DND-41 (cell line): ENCODE results near the gene CCBE1.
"Not testable (repeated sequence)": the region's sequence is repeated elsewhere in the genome, so short reads cannot be mapped to it uniquely, and the experiment has no call there.

Experiments used
- ATAC-seq: fragments of 200-7000 bp; cut with Tn5 transposase; 3 replicates; pipeline ENCODE4 v1.9.1; 2021; ENCODE audit warnings: low read depth; ENCODE audit not compliant: insufficient read depth
- DNase-seq: peaks from one replicate; pipeline ENCODE4 v3.0.0-alpha.2; 2020
- H2AFZ ChIP-seq: 2 replicates; pipeline ENCODE4 v1.6.0; 2012; ENCODE audit warnings: low read depth, low read length
- H3K27ac ChIP-seq: 2 replicates; pipeline ENCODE4 v1.5.1; 2012; ENCODE audit warnings: low read length, inconsistent platforms
- H3K27me3 ChIP-seq: fragments of 200-600 bp; sonication (generic); 2 replicates; pipeline ENCODE4 v1.6.0; 2012; ENCODE audit warnings: low read length, mild to moderate bottlenecking, inconsistent platforms; ENCODE audit not compliant: insufficient read depth, poor library complexity
- H3K36me3 ChIP-seq: 2 replicates; pipeline ENCODE4 v1.5.1; 2012; ENCODE audit warnings: low read length, inconsistent platforms; ENCODE audit not compliant: insufficient read depth
- H3K4me1 ChIP-seq: 2 replicates; pipeline ENCODE4 v1.5.1; 2012; ENCODE audit warnings: mild to moderate bottlenecking, low read length; ENCODE audit not compliant: insufficient read depth
- H3K4me2 ChIP-seq: 2 replicates; pipeline ENCODE4 v1.6.0; 2012; ENCODE audit warnings: mild to moderate bottlenecking, moderate library complexity, low read length, inconsistent platforms; ENCODE audit not compliant: insufficient read depth
- H3K4me3 ChIP-seq, 2 experiments: fragments of 200-600 bp in 1 of 2; shearing (Covaris generic) in 1 of 2; 2 replicates each; pipeline ENCODE4 v1.5.1; 2012 to 2016; ENCODE audit warnings: inconsistent platforms in 2 of 2, low read length in 2 of 2, mild to moderate bottlenecking in 2 of 2, low read depth in 1 of 2, moderate library complexity in 1 of 2
- H3K79me2 ChIP-seq: 2 replicates; pipeline ENCODE4 v1.6.0; 2012; ENCODE audit warnings: low read length, inconsistent platforms; ENCODE audit not compliant: insufficient read depth
- H3K9ac ChIP-seq: 2 replicates; pipeline ENCODE4 v1.6.0; 2012; ENCODE audit warnings: low read depth, mild to moderate bottlenecking, inconsistent platforms, low read length, moderate library complexity
- H3K9me3 ChIP-seq: 2 replicates; pipeline ENCODE4 v1.5.1; 2012; ENCODE audit warnings: low read length, moderate library complexity, mild to moderate bottlenecking, inconsistent platforms; ENCODE audit not compliant: insufficient read depth, severe bottlenecking
- H4K20me1 ChIP-seq: 2 replicates; pipeline ENCODE4 v1.6.0; 2012; ENCODE audit warnings: low read length; ENCODE audit not compliant: insufficient read depth
- EZH2 ChIP-seq: IDR thresholded peaks from 3 replicates; pipeline ENCODE4 v1.6.1; 2012; ENCODE audit warnings: borderline replicate concordance, low read depth, mild to moderate bottlenecking, moderate library complexity, low read length, inconsistent platforms; ENCODE audit not compliant: severe bottlenecking
- TF ChIP-seq, protein P1 (sequence below): IDR thresholded peaks from 2 replicates; pipeline ENCODE4 v1.5.1; 2012; ENCODE audit warnings: borderline replicate concordance, low read length, moderate library complexity, mild to moderate bottlenecking; ENCODE audit not compliant: poor library complexity, severe bottlenecking; ENCODE audit errors: extremely low read depth

The CCBE1 gene

DNA sequence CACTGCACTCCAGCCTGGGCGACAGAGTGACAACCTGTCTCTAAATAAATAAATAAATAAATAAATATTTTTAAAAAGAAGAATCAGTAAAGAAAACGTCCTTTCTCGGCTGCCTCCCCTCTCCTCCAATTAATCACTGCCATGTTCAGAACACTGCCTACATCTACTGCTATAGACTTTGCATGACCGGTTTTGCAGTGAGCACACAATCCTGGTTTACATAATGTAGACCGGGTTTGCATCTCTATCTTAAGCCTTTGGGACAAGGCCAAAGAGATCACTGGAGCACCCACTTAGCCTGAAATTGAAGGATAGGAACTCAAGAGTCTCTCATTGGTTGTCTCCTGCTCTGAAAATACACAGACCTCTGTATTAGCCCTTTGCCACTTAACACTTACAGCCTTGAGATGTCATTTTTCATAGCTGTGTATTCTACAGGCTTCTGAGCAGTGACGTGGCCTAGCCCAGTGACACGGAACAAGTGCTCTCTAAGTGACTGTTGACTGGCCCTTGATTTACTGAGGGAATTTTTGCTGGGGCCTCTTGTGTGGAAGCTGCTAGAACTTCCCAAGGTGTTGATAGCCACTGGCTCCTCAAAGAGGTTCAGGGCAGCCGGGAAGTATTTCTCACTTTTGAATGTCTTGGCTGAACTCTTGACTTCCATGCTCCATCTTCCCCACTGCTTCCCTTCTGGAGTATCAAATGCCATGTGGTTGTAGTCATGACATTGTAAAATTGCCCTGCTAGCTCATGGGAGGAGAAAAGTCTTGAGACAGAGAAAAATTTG is 45.3 kb upstream of the CCBE1 start:
- Histone ChIP-seq H3K4me1 (no peaks in the 10 kb centered on the region), H3K9me3 (peaks cover 4% of the 10 kb centered on the region), H3K79me2 (no peaks in the 10 kb centered on the region), H2AFZ (no peak overlapping the region), H4K20me1 (no peaks in the 10 kb centered on the region), H3K27me3 (no peaks in the 10 kb centered on the region), H3K9ac (no peak overlapping the region), H3K27ac (no peak overlapping the region), H3K36me3 (no peaks in the 10 kb centered on the region), H3K4me2 (no peak overlapping the region), H3K4me3 (no peak overlapping the region)
- TF ChIP-seq, protein P1, sequence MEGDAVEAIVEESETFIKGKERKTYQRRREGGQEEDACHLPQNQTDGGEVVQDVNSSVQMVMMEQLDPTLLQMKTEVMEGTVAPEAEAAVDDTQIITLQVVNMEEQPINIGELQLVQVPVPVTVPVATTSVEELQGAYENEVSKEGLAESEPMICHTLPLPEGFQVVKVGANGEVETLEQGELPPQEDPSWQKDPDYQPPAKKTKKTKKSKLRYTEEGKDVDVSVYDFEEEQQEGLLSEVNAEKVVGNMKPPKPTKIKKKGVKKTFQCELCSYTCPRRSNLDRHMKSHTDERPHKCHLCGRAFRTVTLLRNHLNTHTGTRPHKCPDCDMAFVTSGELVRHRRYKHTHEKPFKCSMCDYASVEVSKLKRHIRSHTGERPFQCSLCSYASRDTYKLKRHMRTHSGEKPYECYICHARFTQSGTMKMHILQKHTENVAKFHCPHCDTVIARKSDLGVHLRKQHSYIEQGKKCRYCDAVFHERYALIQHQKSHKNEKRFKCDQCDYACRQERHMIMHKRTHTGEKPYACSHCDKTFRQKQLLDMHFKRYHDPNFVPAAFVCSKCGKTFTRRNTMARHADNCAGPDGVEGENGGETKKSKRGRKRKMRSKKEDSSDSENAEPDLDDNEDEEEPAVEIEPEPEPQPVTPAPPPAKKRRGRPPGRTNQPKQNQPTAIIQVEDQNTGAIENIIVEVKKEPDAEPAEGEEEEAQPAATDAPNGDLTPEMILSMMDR, result no peak
- TF ChIP-seq EZH2, result no peak
- no peak for ATAC-seq
- no peak for DNase-seq

DNA sequence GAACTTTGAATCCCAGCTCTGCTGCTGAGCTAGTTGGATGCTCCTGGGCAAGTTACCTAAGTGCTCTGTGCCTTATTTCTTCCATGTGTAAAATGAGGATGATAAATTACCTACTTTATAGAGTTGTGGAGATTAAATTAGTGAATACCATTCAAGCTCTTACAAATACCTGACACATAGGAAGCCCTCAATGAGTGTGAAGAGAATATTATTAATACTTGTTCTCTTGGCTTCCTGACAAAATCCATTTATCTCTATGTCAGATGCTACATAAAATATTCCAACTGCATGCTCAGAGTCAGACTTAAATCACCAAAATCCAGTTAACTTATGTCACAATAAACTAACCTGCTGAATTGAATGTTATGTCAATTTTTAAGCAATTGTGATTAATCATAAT is 42.9 kb upstream of the CCBE1 start:
- H3K36me3 ChIP-seq, result no peaks in the 10 kb centered on the region
- peaks cover 4% of the 10 kb centered on the region for H3K9me3 ChIP-seq
- DNase-seq, result no peak
- no peak overlapping the region for H3K4me2 ChIP-seq
- H3K79me2 ChIP-seq, result no peaks in the 10 kb centered on the region
- no peaks in the 10 kb centered on the region for H4K20me1 ChIP-seq
- TF ChIP-seq, protein P1, result no peak
- no peak for TF ChIP-seq EZH2
- H2AFZ ChIP-seq, result no peak overlapping the region
- H3K9ac ChIP-seq, result no peak overlapping the region
- no peak overlapping the region for H3K4me3 ChIP-seq
- no peak overlapping the region for H3K27ac ChIP-seq
- no peaks in the 10 kb centered on the region for H3K4me1 ChIP-seq
- ATAC-seq, result no peak
- no peaks in the 10 kb centered on the region for H3K27me3 ChIP-seq

DNA sequence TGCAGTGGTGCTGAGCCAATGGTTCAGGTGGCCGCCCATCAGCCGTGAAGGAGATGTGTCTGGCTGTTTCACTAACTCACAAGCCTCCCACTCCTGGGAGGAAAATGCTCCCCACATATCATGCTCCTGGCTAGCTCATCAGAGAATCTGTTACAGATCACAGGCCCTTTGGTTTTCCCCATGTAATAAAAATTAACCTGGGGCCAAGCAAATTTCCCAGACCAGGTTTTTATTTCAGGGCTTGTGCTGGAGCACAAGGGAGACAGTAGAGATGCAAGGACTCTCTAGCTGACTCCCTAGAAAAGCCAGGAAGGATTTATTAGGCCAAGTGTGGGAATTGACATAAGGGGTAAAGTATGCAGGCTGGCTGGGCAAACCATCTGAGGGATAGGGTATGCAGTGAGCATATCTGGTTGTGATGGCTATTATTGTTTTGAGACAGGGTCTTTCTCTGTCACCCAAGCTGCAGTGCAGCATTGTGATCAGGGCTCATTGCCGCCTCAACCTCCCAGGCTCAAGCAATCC is 40.6 kb upstream of the CCBE1 start:
- H3K4me1 ChIP-seq, result no peaks in the 10 kb centered on the region
- no peak overlapping the region for H3K9ac ChIP-seq
- no peaks in the 10 kb centered on the region for H3K79me2 ChIP-seq
- TF ChIP-seq, protein P1, result no peak
- TF ChIP-seq EZH2, result no peak
- H3K4me3 ChIP-seq, result no peak overlapping the region
- H3K9me3 ChIP-seq, result peaks cover 4% of the 10 kb centered on the region
- no peaks in the 10 kb centered on the region for H3K36me3 ChIP-seq
- DNase-seq, result no peak
- H3K4me2 ChIP-seq, result no peak overlapping the region
- H3K27me3 ChIP-seq, result no peaks in the 10 kb centered on the region
- H4K20me1 ChIP-seq, result no peaks in the 10 kb centered on the region
- no peak overlapping the region for H2AFZ ChIP-seq
- ATAC-seq, result no peak
- H3K27ac ChIP-seq, result no peak overlapping the region

DNA sequence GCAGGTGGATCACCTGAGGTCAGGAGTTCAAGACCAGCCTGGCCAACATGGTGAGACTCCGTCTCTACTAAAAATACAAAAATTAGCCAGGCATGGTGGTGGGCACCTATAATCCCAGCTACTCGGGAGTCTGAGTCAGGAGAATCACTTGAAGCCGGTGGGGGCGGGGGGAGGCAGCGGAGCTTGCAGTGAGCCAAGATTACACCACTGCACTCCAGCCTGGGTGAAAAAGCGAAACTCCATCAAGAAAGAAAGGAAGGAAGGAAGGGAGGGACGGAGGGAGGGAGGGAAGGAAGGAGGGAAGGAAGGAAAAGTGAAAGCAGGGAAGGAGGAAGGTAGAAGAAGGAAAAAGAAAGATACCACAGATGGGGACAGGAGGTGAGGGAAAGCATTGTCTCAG is 40.1 kb upstream of the CCBE1 start:
- H3K79me2 ChIP-seq, result not testable (repeated sequence)

More for the DNA sequence above, 40.1 kb upstream of the CCBE1 start:
- DNase-seq, H3K9ac ChIP-seq, H3K4me3 ChIP-seq, H2AFZ ChIP-seq, H3K4me2 ChIP-seq, H3K27me3 ChIP-seq, ATAC-seq, H3K9me3 ChIP-seq, H3K36me3 ChIP-seq, H4K20me1 ChIP-seq, H3K4me1 ChIP-seq, H3K27ac ChIP-seq: not testable (repeated sequence)
